Endometrium (tissue), 2 donors: Measurements from ENCODE around the gene LMO4.

Experiments used
- FAIRE-seq: peaks from 2 replicates; lab custom pipeline; 2012; peaks lifted over from hg19 to GRCh38; lab: Jason Lieb, UNC
- donor health status: control.
- donor health status: control.

LMO4 gene

GRCh38 chr1:87358219-87358618 lies 29.5 kb downstream of the LMO4 start:
- no peak for FAIRE-seq

- FAIRE-seq = no peak
Observed at GRCh38 chr1:87359586-87359985, 30.9 kb downstream of the LMO4 start.

GRCh38 chr1:87362063-87362833 lies 33.6 kb downstream of the LMO4 start:
- FAIRE-seq = no peak

- no peak for FAIRE-seq
Observed at GRCh38 chr1:87362834-87363426, 34.2 kb downstream of the LMO4 start.

DNA sequence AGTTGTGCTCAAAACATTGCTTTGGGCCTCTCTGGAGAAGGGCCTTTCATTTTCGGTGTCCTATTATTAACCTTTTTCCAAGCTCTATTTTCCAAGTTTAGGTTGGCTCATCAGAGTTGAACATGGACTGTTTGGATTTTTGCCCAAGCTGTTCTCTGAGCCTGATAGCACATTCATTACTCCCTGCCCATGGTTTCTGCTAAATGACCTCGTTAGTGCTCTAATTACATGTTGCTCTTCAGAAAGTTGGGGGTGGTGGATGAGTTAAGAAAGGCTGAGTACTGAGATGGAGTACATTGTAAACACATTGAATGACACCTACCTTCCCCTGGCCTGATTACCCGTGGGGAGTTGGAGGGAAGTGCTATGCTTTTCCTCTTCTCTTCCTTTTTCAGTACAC lies 38.9 kb downstream of the LMO4 start:
- FAIRE-seq = no peak

DNA sequence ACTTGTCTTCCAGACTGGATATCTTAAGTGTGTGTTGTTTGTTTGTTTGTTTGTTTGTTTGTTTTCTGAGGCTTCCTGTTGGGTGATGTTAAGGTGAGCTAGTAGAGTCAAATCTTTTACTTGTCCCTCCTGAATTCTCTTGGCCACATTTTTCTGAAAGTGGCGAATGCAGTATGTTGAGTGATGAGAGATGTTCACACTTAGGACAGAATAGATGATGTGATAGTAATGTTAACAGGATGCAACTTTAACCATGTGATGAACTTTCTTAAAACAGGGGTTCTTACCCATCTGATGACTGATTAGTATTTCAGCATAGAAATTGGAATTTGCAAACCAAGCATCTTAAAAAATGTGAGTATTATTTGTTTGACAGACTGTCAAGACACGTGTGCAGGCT lies 40.2 kb downstream of the LMO4 start:
- FAIRE-seq = no peak

DNA sequence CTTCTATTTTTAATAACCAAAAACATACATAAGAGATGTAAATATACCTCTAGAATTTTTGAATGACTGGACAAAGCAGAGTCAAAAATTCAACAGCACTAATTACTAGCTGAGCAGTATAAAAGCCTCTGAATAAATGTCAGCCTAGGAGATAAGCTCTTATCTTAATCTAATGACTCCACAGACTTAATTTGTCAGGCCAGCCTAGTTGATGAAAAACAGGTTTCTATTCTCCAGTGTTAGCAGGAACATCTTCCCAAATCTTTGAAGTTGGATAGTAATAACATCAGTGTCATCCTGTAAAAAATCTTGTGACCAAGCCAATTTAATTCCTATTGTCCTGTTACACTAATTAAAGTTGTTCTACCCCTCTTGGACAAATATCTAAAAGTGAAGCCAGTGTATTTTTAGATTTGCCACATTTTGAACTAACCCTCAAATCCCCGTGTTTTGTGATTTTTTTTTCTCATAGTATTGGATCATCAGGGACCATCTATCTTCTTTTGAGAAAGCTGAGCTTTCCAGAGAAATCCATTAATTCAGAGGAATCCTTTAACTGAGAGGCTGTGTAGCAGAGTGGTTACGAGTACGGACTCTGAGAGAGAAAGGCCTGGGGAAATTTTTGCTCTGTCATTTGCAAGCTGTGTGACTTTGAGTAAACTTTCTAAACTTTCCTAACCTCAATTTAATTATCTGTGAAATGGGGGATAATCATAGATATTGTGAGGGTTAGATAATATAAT lies 41.2 kb downstream of the LMO4 start:
- no peak for FAIRE-seq

GRCh38 chr1:87370544-87370943 lies 41.9 kb downstream of the LMO4 start:
- FAIRE-seq = no peak

- FAIRE-seq = no peak
Observed at GRCh38 chr1:87379306-87379705, 50.6 kb downstream of the LMO4 start.

DNA sequence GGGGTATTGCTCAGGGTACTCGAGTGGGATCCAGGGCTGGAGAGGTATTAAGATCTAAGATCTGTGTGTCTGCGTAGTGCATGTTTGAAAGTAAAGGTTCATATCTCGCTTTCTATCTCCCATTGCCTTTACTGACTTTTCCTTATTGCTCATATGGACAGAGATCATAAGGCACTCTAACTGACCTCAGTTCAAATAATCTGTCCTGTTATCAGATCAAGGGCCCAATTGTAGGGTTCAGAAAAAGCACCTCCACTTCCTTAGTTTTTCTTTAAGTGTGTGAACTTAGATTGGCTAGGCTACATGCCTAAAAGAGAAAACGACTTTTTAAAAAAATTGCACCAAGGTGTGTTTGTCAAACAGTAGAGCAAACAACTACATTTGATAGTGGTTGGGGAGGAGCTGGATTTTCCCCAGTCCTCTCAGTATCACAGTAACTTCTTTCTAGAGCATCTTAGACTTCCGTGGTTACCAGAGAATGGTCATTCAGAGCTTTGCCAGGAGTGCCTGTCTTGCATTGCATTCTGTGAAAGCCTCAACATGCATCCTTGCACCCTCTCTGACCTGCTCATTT lies 57.6 kb downstream of the LMO4 start:
- no peak for FAIRE-seq

GRCh38 chr1:87388411-87388810 lies 59.7 kb downstream of the LMO4 start:
- FAIRE-seq = no peak

DNA sequence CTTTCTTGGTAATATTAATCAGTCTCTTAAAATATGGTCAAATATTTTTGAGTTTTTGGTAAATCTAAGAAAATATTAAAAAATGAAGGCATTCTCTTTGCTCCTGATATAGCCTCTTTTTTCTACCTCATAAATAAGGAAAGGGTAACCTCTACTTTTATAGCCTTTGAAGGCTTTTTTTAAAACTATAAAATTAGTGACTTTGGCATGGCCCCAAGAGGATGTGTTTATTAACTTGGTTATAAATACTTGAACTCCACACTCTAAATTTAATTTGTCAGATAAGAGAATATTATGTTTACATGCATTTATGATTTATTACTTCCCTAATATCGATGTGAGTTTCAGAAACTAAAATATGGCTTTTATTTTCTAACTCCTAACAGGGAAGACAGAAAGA lies 60.3 kb downstream of the LMO4 start:
- FAIRE-seq = no peak

DNA sequence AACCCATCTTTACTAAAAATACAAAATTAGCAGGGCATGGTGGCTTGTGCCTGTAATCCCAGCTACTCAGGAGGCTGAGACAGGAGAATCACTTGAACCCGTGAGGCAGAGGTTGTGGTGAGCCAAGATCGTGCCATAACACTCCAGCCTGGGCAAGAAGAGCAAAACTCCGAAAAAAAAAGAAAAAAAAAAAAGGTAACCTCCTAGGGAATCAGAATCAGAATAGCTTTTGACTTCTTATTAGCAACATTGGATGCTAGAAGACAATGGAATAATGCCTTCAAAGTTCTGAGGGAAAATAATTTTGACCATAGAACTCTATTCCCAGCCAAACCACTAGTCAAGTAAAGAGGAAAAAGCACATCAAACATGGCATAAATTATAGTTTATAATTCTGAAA lies 60.9 kb downstream of the LMO4 start:
- FAIRE-seq = no peak

DNA sequence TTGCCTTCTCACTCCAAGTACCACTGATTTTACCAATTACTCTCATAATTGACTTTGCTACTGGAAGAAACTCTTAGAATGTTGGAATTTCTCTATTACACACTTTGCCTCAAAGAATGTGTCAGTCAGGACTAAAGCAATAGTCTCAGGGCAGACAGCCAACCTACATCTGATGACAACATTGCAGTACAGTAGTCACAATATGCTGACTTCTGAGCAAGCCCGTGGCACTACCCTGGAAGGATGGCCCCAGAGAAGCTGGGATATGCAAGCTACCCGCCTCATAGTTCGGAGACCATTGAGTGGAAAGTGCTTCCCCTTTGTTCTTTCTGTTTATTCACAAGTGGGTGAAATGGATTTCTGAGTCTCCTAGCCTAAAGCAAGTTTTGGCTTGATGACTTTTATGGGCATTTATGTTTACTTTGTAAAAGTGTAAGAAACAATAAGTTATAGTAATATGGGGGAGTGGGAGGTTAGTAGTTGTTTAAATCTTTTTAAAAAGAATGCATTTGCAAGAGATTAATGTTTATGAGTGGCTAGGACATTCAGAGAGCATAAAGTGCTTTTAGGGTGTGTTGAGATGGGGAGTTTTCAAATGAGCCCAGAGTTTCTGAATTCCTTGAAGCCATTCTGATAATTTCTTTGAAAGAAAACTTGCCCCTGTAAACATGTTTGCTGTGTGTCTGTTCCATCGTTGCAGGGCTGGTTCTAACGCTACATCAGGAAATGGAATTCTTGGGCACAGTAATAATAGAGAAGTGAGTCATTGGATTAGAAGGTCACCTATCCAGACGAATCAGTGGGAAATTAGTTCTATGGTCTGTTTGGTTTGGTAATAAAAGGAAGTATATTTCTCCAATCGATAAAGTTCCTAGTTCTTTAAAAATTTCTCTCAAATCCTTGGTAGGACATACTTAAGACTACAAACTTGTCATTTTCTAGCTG lies 63.8 kb downstream of the LMO4 start:
- FAIRE-seq = peak; percentile 41

DNA sequence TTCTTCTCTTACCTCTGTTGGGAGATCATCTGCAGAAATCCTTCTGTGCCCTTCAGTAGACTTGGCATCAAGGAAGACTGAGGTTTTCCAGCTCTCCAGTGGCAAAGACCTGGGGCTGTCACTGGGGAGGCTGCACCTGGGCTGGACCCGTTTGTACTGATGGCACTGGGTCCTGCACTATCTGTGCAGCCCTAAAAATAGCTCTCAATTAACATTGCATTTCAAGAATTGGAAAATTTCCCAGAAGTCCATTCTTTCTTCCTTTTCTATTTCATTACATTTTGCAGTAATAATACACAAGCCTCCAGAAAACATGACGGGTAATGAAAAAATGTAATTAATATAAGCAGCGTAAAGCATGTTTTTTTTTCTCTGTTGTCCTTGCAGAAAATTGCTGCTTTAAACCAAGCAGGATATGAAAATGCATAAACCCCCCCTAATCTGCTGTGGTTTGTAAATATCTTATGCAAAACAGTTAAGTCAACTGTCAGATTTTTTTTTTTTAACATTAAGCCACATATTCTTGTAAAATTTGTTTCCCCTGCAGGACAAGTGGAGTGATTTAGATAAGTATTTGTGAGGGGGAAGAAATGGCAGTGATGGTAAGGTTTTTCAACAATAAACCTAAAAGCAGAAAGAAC lies 64.9 kb downstream of the LMO4 start:
- FAIRE-seq = no peak

GRCh38 chr1:87394513-87394912 lies 65.8 kb downstream of the LMO4 start:
- FAIRE-seq = no peak

DNA sequence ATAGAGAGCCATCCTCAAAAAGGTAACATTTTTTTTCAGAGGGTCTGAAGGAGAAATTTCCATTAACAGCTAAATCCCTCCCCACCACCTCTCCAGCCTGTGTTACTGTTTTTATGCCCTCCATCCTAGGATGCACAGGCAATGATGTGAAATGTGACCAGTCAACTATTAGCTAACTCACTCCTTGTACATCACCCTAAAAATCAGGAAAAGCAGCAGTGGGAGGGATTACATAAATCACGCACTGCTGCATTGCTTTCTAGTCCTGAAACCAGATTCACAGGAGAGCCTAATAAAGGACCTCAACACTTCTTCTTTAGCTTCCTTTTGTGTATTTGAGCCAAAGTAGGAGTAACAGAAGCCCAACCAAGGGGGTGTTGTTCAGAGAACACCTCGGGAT lies 66.3 kb downstream of the LMO4 start:
- no peak for FAIRE-seq
